Measurements from ENCODE around the gene P2RY2. TPM values are rescaled to one million over a fixed set of nuclear protein-coding genes. Genes with fewer than 3 reads are reported as not detected.

Gene P2RY2
- polyA plus RNA-seq, 3 donors, result 2.8 to 24.1 (median 12.7) TPM

- H2AFZ ChIP-seq (ENCODE audit: insufficient read depth, low read depth, low read length, poor library complexity, severe bottlenecking), result no peak overlapping the region
- 100% methylated on average over 1 of the region's 3 CpGs for WGBS (ENCODE audit: insufficient coverage)
These were observed 19.4 kb upstream of the P2RY2 start for GRCh38 chr11:73198677-73199076.

DNA sequence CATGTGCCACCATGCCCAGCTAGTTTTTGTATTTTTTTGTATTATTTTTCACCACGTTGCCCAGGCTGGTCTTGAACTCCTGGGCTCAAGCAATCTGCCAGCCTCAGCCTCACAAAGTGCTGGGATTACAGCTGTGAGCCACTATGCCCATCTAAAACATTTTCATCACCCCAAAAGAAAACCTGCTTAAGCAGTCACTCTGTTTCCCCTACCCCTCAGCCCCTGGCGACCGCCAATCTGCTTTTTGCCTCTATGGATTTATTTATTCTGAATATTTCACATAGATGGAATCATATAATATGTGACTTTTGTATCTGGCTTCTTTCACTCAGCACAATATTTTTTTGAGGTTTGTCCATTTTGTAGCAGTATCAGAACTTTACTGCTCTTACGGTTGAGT is 18.6 kb upstream of the P2RY2 start:
- Histone ChIP-seq H3K79me2 (ENCODE audit: insufficient read depth, low read length) (peaks cover 18% of the 10 kb centered on the region), H3K4me3 (replicated peaks in 1 of 3; ENCODE audit: low read depth in 2 of 3, low read length in 3 of 3) (no peak overlapping the region), H3K27ac (ENCODE audit: low read depth in 1 of 2, low read length in 2 of 2) (peak overlapping the region in 1 of 2 donors; percentile 66), H3K4me2 (replicated peaks; ENCODE audit: extremely low read depth, low read length, poor library complexity, severe bottlenecking) (no peak overlapping the region), H4K20me1 (ENCODE audit: insufficient read depth, low read length) (no peaks in the 10 kb centered on the region), H2AFZ (ENCODE audit: insufficient read depth, low read depth, low read length, poor library complexity, severe bottlenecking) (no peak overlapping the region), H3K4me1 (ENCODE audit: control insufficient read depth in 1 of 2, insufficient read depth in 2 of 2, low read length in 2 of 2) (peaks cover 54 to 66% of the 10 kb centered on the region in 2 donors), H3K9ac (ENCODE audit: insufficient read depth, low read length, poor library complexity, severe bottlenecking) (no peak overlapping the region), H3K9me3 (replicated peaks in 1 of 2; ENCODE audit: control insufficient read depth in 1 of 2, insufficient read depth in 1 of 2, low read length in 2 of 2) (no peaks in the 10 kb centered on the region), H3K36me3 (replicated peaks in 1 of 2; ENCODE audit: control insufficient read depth in 1 of 2, insufficient read depth in 2 of 2, low read length in 2 of 2) (no peaks in the 10 kb centered on the region), H3K27me3 (ENCODE audit: control insufficient read depth in 2 of 2, insufficient read depth in 2 of 2, low read length in 2 of 2) (no peaks in the 10 kb centered on the region)
- intact Hi-C loops (cut with micrococcal nuclease), result no loop called here
- Mint-ChIP-seq H3K9me3 (peaks cover 0 to 2% (median 0%) of the 10 kb centered on the region in 7 donors), H3K4me3 (no peak overlapping the region), H3K4me1 (peaks cover 68% of the 10 kb centered on the region), H3K27ac (peak overlapping the region in 3 of 7 donors; percentile 79 to 94 (median 80)), H3K27me3 (ENCODE audit: low read depth in 3 of 3) (peaks cover 0 to 5% (median 3%) of the 10 kb centered on the region in 3 donors), H3K36me3 (peaks cover 3 to 6% of the 10 kb centered on the region in 2 donors)
- TF ChIP-seq, protein P1, sequence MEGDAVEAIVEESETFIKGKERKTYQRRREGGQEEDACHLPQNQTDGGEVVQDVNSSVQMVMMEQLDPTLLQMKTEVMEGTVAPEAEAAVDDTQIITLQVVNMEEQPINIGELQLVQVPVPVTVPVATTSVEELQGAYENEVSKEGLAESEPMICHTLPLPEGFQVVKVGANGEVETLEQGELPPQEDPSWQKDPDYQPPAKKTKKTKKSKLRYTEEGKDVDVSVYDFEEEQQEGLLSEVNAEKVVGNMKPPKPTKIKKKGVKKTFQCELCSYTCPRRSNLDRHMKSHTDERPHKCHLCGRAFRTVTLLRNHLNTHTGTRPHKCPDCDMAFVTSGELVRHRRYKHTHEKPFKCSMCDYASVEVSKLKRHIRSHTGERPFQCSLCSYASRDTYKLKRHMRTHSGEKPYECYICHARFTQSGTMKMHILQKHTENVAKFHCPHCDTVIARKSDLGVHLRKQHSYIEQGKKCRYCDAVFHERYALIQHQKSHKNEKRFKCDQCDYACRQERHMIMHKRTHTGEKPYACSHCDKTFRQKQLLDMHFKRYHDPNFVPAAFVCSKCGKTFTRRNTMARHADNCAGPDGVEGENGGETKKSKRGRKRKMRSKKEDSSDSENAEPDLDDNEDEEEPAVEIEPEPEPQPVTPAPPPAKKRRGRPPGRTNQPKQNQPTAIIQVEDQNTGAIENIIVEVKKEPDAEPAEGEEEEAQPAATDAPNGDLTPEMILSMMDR (IDR thresholded peaks at IDR 0.05), result no peak
- WGBS (ENCODE audit: insufficient coverage), result 60% methylated on average over 1 of the region's 4 CpGs
- DNase-seq, result no peak

More at GRCh38 chr11:73198677-73199076, 19.4 kb upstream of the P2RY2 start:
- Histone ChIP-seq H3K4me2 (replicated peaks; ENCODE audit: extremely low read depth, low read length, poor library complexity, severe bottlenecking) (no peak overlapping the region), H3K4me3 (replicated peaks in 1 of 3; ENCODE audit: low read depth in 2 of 3, low read length in 3 of 3) (no peak overlapping the region), H4K20me1 (ENCODE audit: insufficient read depth, low read length) (no peaks in the 10 kb centered on the region), H3K4me1 (ENCODE audit: control insufficient read depth in 1 of 2, insufficient read depth in 2 of 2, low read length in 2 of 2) (peaks cover 54 to 65% of the 10 kb centered on the region in 2 donors), H3K36me3 (replicated peaks in 1 of 2; ENCODE audit: control insufficient read depth in 1 of 2, insufficient read depth in 2 of 2, low read length in 2 of 2) (no peaks in the 10 kb centered on the region), H3K27ac (ENCODE audit: low read depth in 1 of 2, low read length in 2 of 2) (no peak overlapping the region), H3K27me3 (ENCODE audit: control insufficient read depth in 2 of 2, insufficient read depth in 2 of 2, low read length in 2 of 2) (no peaks in the 10 kb centered on the region), H3K9me3 (replicated peaks in 1 of 2; ENCODE audit: control insufficient read depth in 1 of 2, insufficient read depth in 1 of 2, low read length in 2 of 2) (no peaks in the 10 kb centered on the region), H3K79me2 (ENCODE audit: insufficient read depth, low read length) (peaks cover 14% of the 10 kb centered on the region), H3K9ac (ENCODE audit: insufficient read depth, low read length, poor library complexity, severe bottlenecking) (no peak overlapping the region)
- TF ChIP-seq, protein P1 (IDR thresholded peaks at IDR 0.05), result no peak
- DNase-seq, result peak in 2 of 3 donors; percentile 56 to 57
- H3K27ac Mint-ChIP-seq, result peak overlapping the region in 2 of 7 donors; percentile 32 to 61
- intact Hi-C loops (cut with micrococcal nuclease), result no loop called here
- H3K27me3 Mint-ChIP-seq (ENCODE audit: low read depth in 3 of 3), result peaks cover 0 to 5% (median 3%) of the 10 kb centered on the region in 3 donors
- peaks cover 0 to 2% (median 0%) of the 10 kb centered on the region in 7 donors for H3K9me3 Mint-ChIP-seq
- H3K4me3 Mint-ChIP-seq, result no peak overlapping the region
- peaks cover 67% of the 10 kb centered on the region for H3K4me1 Mint-ChIP-seq
- H3K36me3 Mint-ChIP-seq, result peaks cover 3 to 6% of the 10 kb centered on the region in 2 donors

All from CD14-positive monocyte (primary cell).